Spleen (tissue), 7 donors: Measurements from ENCODE around the gene PTPRCAP.

Experiments used
- CTCF ChIP-seq, 11 experiments: fragments of 200-600 bp in 7 of 11; fragments of 450-650 bp in 4 of 11; sonication (generic) in 4 of 11; IDR thresholded peaks in 8 of 11; conservative IDR thresholded peaks in 3 of 11; 1 replicate in 7 of 11; 2 replicates in 4 of 11; pipeline versions ENCODE4 v1.4.0 to v1.8.0; 2016 to 2021; ENCODE audit warnings: antibody characterized with exemption in 11 of 11, inconsistent platforms in 4 of 11, mild to moderate bottlenecking in 1 of 11
- POLR2A ChIP-seq, 3 donors: fragments of 450-650 bp; IDR thresholded peaks; one replicate each; pipeline ENCODE4 v1.5.1; 2017; ENCODE audit warnings: antibody characterized with exemption in 3 of 3, mild to moderate bottlenecking in 1 of 3
- POLR2AphosphoS5 ChIP-seq, 3 donors: sonication (generic); formaldehyde crosslinking; IDR thresholded peaks; one replicate each; pipeline ENCODE4 v1.5.1; 2017; ENCODE audit warnings: antibody characterized with exemption in 3 of 3
- donor health status: DM: no; HTN: no; CAD: no; lungs with moderate emphysema.
- donor health status: DM: no; HTN: no; CAD: no.
- donor health status: DM: no; HTN: no; CAD: no.

GRCh38 chr11:67405688-67406339, 31.7 kb downstream of the PTPRCAP start:
- no peak for TF ChIP-seq POLR2A (IDR thresholded peaks at IDR 0.05)
- no peak for TF ChIP-seq CTCF (IDR thresholded peaks at IDR 0.05 in 8 of 11, conservative IDR thresholded peaks at IDR 0.05 in 3 of 11)
- TF ChIP-seq POLR2AphosphoS5 (IDR thresholded peaks at IDR 0.05) = no peak
